ENCODE results near the gene HS3ST5. TPM values are rescaled to one million over a fixed set of nuclear protein-coding genes. Genes with fewer than 3 reads are reported as not detected.

Gene HS3ST5
- polyA plus RNA-seq, 3 donors, result not detected

- Histone ChIP-seq H3K27me3 (ENCODE audit: control insufficient read depth in 2 of 2, insufficient read depth in 2 of 2, low read length in 2 of 2) (no peaks in the 10 kb centered on the region), H3K4me3 (replicated peaks in 1 of 3; ENCODE audit: low read depth in 2 of 3, low read length in 3 of 3) (no peak overlapping the region), H3K4me2 (replicated peaks; ENCODE audit: extremely low read depth, low read length, poor library complexity, severe bottlenecking) (no peak overlapping the region), H4K20me1 (ENCODE audit: insufficient read depth, low read length) (no peaks in the 10 kb centered on the region), H3K79me2 (ENCODE audit: insufficient read depth, low read length) (no peaks in the 10 kb centered on the region), H3K27ac (ENCODE audit: low read depth in 1 of 2, low read length in 2 of 2) (no peak overlapping the region), H3K9me3 (replicated peaks in 1 of 2; ENCODE audit: control insufficient read depth in 1 of 2, insufficient read depth in 1 of 2, low read length in 2 of 2) (no peaks in the 10 kb centered on the region), H3K4me1 (ENCODE audit: control insufficient read depth in 1 of 2, insufficient read depth in 2 of 2, low read length in 2 of 2) (no peaks in the 10 kb centered on the region), H3K9ac (ENCODE audit: insufficient read depth, low read length, poor library complexity, severe bottlenecking) (no peak overlapping the region), H2AFZ (ENCODE audit: insufficient read depth, low read depth, low read length, poor library complexity, severe bottlenecking) (no peak overlapping the region), H3K36me3 (replicated peaks in 1 of 2; ENCODE audit: control insufficient read depth in 1 of 2, insufficient read depth in 2 of 2, low read length in 2 of 2) (no peaks in the 10 kb centered on the region)
- intact Hi-C loops (cut with micrococcal nuclease), result no loop called here
- no peaks in the 10 kb centered on the region for H3K36me3 Mint-ChIP-seq
- no peak overlapping the region for H3K27ac Mint-ChIP-seq
- H3K27me3 Mint-ChIP-seq (ENCODE audit: low read depth in 3 of 3), result no peaks in the 10 kb centered on the region
- no peak for DNase-seq
- peaks cover 0 to 6% (median 1%) of the 10 kb centered on the region in 7 donors for H3K9me3 Mint-ChIP-seq
- no peak overlapping the region for H3K4me3 Mint-ChIP-seq
- no CpG with 5 or more reads among the region's 3 CpGs for WGBS (ENCODE audit: insufficient coverage)
- TF ChIP-seq CTCF (IDR thresholded peaks at IDR 0.05), result no peak
- no peaks in the 10 kb centered on the region for H3K4me1 Mint-ChIP-seq
Observed at GRCh38 chr6:114203460-114203859, 139.4 kb downstream of the HS3ST5 start.

GRCh38 chr6:114202389-114202788 is 140.4 kb downstream of the HS3ST5 start:
- Mint-ChIP-seq H3K27ac (no peak overlapping the region), H3K27me3 (ENCODE audit: low read depth in 3 of 3) (no peaks in the 10 kb centered on the region), H3K36me3 (no peaks in the 10 kb centered on the region), H3K4me1 (no peaks in the 10 kb centered on the region), H3K4me3 (no peak overlapping the region), H3K9me3 (peaks cover 0 to 6% (median 1%) of the 10 kb centered on the region in 7 donors)
- no peak overlapping the region for H2AFZ ChIP-seq (ENCODE audit: insufficient read depth, low read depth, low read length, poor library complexity, severe bottlenecking)
- intact Hi-C loops (cut with micrococcal nuclease), result no loop called here
- no peak for DNase-seq
- no peak overlapping the region for H3K4me2 ChIP-seq (replicated peaks; ENCODE audit: extremely low read depth, low read length, poor library complexity, severe bottlenecking)
- H3K79me2 ChIP-seq (ENCODE audit: insufficient read depth, low read length), result no peaks in the 10 kb centered on the region
- H4K20me1 ChIP-seq (ENCODE audit: insufficient read depth, low read length), result no peaks in the 10 kb centered on the region
- H3K27me3 ChIP-seq (ENCODE audit: control insufficient read depth in 2 of 2, insufficient read depth in 2 of 2, low read length in 2 of 2), result no peaks in the 10 kb centered on the region
- H3K9ac ChIP-seq (ENCODE audit: insufficient read depth, low read length, poor library complexity, severe bottlenecking), result no peak overlapping the region
- no peak overlapping the region for H3K4me3 ChIP-seq (replicated peaks in 1 of 3; ENCODE audit: low read depth in 2 of 3, low read length in 3 of 3)
- H3K36me3 ChIP-seq (replicated peaks in 1 of 2; ENCODE audit: control insufficient read depth in 1 of 2, insufficient read depth in 2 of 2, low read length in 2 of 2), result no peaks in the 10 kb centered on the region
- H3K4me1 ChIP-seq (ENCODE audit: control insufficient read depth in 1 of 2, insufficient read depth in 2 of 2, low read length in 2 of 2), result no peaks in the 10 kb centered on the region
- H3K9me3 ChIP-seq (replicated peaks in 1 of 2; ENCODE audit: control insufficient read depth in 1 of 2, insufficient read depth in 1 of 2, low read length in 2 of 2), result no peaks in the 10 kb centered on the region
- no peak for TF ChIP-seq CTCF (IDR thresholded peaks at IDR 0.05)
- H3K27ac ChIP-seq (ENCODE audit: low read depth in 1 of 2, low read length in 2 of 2), result no peak overlapping the region
